Activated CD8-positive, alpha-beta memory T cell treated with anti-CD3 and anti-CD28 coated beads for 1 hour (primary cell): ENCODE measurements around the gene OR52E1.
"Not testable (repeated sequence)": the region's sequence is repeated elsewhere in the genome, so short reads cannot be mapped to it uniquely, and the experiment has no call there.

Experiments used
- DNase-seq, 2 donors: peaks; one replicate each; pipeline ENCODE4 v3.0.0-alpha.2; 2020; ENCODE audit warnings: low read depth in 1 of 2; ENCODE audit errors: extremely low read depth in 1 of 2

OR52E1 gene

DNA sequence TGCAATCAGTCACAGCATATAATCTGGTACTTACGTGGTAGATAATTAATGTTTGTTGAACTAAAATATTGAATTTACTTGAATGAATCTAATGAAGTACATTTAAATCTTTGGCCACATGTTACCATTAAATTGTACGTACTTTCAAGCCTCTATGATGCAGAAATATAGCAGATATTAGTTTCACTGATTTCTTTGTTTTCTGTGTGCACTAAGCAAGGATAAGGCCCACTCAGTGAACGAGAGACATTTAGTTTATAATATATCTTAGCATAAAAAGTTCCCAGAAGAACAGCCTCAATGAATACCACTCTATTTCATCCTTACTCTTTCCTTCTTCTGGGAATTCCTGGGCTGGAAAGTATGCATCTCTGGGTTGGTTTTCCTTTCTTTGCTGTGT, at the start of gene OR52E1:
Gene OR52E1, plus strand, starts transcription at position 301 of the 400 bp plus-strand sequence.
- DNase-seq = no peak

DNA sequence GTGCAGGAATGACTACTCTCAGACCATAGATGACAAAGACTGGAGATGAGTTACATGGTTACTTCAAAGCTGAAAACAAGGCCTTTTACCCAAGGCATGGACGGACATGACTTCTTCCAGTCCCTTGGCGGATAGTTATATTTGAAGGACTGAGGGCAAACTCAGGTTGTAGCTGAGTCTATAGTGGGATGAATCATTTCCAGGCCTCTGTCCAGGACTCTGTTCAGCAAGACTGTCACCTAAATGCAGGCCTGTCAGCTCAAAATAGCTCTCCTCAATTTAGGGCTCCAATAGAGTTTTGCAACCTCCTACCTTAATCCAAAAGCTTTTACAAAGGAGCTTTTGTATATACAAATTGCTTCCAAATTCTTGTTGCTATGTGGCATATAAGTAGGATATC, 47.4 kb upstream of the OR52E1 start:
- DNase-seq = no peak

- no peak for DNase-seq
Measured at GRCh38 chr11:5036669-5037068, 32.7 kb upstream of the OR52E1 start.

- no peak for DNase-seq
Measured at GRCh38 chr11:5037926-5038325, 31.4 kb upstream of the OR52E1 start.

DNA sequence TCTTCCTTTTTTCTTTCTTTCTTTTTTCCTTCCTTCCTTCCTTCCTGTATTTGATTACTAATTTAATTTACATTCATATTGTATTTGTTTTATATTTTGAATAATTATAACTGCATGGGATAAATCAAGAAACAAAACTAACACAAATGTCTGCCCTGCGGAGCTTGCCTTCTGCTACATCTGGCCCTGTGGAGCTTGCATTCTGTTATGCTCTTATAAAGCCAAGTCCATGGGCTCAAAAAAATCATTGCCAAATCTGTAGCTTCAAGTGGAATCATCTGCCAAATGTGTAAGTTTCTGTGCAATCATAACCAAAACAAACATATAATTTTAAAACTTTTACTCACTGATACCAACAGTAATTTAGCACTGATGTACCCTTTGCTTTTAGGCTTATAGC, 31.0 kb upstream of the OR52E1 start:
- DNase-seq = no peak

- DNase-seq = no peak
Measured at GRCh38 chr11:5040876-5041275, 28.5 kb upstream of the OR52E1 start.

DNA sequence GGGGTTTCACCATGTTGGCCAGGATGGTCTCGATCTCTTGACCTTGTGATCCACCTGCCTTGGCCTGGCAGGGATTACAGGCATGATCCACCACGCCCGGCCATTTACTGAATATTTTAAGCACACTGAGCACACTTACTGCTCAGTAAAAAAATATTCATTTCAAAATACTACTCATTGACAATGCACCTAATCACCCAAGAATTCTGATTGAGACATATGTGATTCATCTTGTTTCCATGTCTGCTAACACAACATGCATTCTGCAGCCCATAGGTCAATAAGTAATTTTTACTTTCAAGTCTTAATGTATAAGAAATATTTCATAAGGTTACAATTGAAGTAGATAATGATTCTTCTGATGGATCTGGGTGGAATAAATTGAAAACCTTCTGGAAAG, 27.3 kb upstream of the OR52E1 start:
- no peak for DNase-seq

- no peak for DNase-seq
Measured at GRCh38 chr11:5043380-5043779, 26.0 kb upstream of the OR52E1 start.

DNA sequence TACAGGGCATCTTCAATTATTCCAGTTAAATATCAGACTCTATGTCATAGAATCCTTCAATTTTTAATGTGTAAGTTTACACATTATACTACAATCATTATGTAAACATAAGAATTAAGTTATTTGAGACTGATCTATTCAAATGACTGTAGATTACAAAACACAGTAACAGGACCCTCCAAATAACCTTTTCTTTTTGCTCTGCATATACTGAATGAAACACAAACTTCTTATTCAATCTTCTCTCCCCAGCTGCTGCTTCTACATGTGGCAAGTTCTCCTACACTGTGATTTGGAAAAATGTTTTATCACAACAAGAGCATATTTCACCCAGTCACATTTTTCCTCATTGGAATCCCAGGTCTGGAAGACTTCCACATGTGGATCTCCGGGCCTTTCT, 23.1 kb upstream of the OR52E1 start, which contains the start of gene OR52J3:
Gene OR52J3, plus strand, starts transcription at position 301 of the 400 bp plus-strand sequence. Its CDS starts 0 bp downstream, at position 301.
- no peak for DNase-seq

DNA sequence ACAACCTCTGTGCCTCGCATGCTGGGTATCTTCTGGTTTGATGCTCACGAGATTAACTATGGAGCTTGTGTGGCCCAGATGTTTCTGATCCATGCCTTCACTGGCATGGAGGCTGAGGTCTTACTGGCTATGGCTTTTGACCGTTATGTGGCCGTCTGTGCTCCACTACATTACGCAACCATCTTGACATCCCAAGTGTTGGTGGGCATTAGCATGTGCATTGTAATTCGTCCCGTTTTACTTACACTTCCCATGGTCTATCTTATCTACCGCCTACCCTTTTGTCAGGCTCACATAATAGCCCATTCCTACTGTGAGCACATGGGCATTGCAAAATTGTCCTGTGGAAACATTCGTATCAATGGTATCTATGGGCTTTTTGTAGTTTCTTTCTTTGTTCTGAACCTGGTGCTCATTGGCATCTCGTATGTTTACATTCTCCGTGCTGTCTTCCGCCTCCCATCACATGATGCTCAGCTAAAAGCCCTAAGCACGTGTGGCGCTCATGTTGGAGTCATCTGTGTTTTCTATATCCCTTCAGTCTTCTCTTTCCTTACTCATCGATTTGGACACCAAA, 22.5 kb upstream of the OR52E1 start:
- DNase-seq = no peak

DNA sequence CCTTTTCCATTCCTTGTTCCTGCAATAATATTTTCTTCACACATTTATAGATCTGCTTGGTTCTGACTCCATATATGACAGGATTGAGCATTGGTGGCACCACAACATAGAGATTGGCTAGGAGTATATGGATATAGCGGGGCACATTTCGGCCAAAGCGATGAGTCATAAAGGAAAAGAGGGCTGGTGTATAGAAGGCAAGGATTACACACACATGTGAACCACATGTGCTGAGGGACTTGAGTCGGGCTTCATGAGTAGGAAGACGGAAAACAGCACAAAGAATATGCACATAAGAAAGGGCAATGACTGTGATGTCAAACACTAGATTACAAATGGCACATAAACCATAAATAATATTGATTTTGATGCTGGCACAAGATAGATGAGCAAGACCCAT, 10.7 kb upstream of the OR52E1 start:
- DNase-seq = not testable (repeated sequence)

DNA sequence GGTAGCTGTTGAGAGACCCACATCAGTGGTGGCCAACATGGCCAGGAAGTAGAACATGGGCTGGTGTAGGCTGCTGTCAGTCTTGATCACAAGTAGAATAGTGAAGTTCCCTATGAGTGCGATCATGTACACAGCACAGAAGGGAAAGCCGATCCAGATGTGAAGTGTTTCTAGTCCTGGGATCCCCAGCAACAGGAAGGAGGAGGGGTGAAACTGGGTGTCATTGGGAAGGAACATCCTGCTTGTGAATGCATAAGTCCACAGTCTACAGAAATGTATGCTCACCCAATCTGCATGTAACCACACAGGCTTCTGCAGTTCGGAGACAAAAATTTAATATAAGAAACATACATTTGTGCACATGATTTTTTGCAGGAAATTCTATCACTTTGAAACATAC, 10.0 kb upstream of the OR52E1 start, which contains the start of gene OR52E2:
Gene OR52E2, minus strand, starts transcription at position 237 of the 400 bp plus-strand sequence. Its CDS starts 0 bp downstream, at position 237.
- DNase-seq = no peak

DNA sequence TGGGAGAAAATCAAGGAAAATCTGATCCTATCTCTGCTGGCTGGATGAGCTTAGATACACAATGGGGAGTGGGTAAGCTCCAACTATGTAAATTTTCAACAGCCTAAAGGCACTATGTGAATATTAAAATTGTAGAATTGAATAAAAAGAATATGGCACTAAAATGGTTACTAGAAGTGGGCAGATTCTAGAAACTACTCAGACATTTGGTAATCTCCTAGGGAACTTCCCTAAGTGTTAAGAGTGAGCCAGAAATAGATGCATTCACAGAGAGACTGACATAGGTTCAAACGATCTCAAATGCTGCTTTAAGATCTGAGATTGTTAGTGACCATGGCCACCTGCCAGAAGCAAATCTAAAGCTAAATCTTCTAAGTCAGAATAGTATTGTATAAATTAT, 4.3 kb upstream of the OR52E1 start:
- DNase-seq = no peak

DNA sequence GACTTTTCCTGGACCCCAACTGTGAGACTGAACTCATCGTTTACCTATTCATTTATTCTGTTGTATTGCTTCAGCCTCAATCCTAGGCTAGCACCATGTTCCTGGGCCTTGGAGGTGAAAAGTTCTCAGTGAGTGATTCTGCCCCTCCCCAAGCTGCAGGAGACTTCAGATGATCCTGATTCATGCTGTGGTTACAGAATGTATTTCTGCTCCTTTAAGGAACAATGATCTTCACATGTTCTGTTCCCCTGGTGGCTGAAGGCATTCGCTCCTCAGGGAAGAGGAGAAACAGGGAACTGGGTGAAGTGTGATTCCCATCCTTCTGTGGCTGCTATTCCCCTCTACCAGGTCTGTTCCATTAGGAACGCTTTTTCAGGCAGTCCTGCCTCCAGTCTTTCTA, 2.4 kb downstream of the OR52E1 start:
- no peak for DNase-seq

GRCh38 chr11:5081405-5081804, 12.0 kb downstream of the OR52E1 start:
- DNase-seq = no peak

GRCh38 chr11:5083602-5084001, 14.2 kb downstream of the OR52E1 start:
- no peak for DNase-seq

GRCh38 chr11:5088556-5088955, 19.2 kb downstream of the OR52E1 start:
- no peak for DNase-seq

GRCh38 chr11:5090668-5091067, 21.3 kb downstream of the OR52E1 start:
- no peak for DNase-seq

DNA sequence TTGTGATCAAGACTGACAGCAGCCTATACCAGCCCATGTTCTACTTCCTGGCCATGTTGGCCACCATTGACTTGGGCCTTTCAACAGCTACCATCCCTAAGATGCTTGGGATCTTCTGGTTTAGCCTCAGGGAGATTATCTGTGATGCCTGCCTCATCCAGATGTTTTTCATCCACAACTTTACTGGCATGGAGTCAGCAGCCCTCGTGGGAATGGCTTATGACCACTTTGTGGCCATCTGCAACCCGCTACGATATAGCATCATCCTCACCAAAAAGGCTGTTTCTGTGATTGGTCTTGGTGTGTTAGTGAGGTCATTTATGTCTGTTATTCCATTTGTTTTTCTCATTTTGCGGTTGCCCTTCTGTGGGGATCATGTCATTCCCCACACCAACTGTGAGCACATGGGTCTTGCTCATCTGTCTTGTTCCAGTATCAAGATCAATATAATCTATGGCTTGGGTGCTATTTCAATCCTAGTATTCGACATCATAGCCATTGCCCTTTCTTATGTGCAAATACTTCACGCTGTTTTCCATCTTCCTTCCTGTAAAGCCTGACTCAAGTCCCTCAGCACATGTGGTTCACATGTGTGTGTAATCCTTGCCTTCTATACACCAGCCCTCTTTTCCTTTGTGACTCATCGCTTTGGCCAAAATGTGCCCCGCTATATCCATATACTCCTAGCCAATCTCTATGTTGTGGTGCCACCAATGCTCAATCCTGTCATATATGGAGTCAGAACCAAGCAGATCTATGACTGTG, 23.6 kb downstream of the OR52E1 start:
- DNase-seq = no peak

- DNase-seq = no peak
Measured at GRCh38 chr11:5096011-5096410, 26.6 kb downstream of the OR52E1 start.

DNA sequence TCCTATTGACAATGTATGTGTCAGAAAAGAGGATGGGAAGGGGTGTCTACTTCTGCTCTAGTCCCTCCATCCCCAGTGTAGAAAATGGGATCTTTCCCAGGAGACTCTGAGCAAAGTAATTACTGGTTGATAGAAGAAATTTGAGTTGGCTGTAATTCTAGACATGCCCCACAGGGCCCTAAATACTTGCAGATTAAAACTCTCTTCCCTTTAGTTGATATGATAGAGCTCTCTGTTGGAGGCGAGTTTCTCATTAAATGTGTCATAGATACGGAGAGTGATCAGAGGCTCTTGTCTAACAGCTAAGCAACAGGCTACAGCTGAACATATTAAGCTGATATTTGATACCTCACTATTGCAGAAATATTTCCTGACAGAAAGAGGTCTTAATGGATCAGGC, 32.9 kb downstream of the OR52E1 start:
- DNase-seq = no peak

DNA sequence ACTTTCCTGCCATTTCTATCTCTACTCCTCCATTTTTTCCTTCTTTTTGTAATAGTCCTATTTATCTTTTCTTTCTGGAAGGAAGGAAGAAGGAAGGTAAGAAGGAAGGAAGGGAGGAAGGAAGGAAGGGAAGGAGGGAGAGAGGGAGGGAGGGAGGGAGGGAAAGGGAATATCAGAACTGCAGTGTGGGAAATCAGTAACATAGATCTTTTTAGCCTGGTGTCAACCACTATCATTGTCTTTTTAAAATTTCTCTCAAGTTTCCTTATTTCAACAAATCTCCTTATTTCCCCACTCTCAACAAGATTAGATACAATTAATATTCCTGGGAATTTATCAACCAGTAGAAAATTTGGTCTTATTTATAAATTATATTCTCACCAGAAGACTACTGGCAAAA, 33.7 kb downstream of the OR52E1 start:
- no peak for DNase-seq
